Measurements from ENCODE around the gene RBPMS2. TPM values are rescaled to one million over a fixed set of nuclear protein-coding genes. Genes with fewer than 3 reads are reported as not detected.

The RBPMS2 gene
- total and polyA plus RNA-seq, 2 donors (not counting 3 experiments of a cell fraction or from before 2014, with no cell fraction given) = 2.3 to 7.8 TPM

- intact Hi-C loops (cut with micrococcal nuclease) = no loop called here
- FAIRE-seq = no peak
- CTCF ChIA-PET = interaction anchor here (1.0 to 2.0 kb wide), 6 partner anchors 8 to 91 kb away, joined by 3 to 9 read pairs (median 4); no protein-coding TSS in a partner anchor
Observed at GRCh38 chr15:64720188-64720587, 55.2 kb downstream of the RBPMS2 start.

More at GRCh38 chr15:64720188-64720587, 55.2 kb downstream of the RBPMS2 start:
- no TSS peak for BruUV-seq (replicated peaks)
- Histone ChIP-seq H3K79me2 (ENCODE audit: control insufficient read depth, insufficient read depth, low read length) (no peaks in the 10 kb centered on the region), H3K36me3 (ENCODE audit: control insufficient read depth in 2 of 2, extremely low read depth in 1 of 2, insufficient read depth in 2 of 2, low read length in 2 of 2) (no peaks in the 10 kb centered on the region), H3K9ac (replicated peaks; ENCODE audit: extremely low read depth, insufficient read depth, low read length) (no peak overlapping the region), H3K4me3 (replicated peaks in 1 of 3; ENCODE audit: insufficient read depth in 1 of 3, low read depth in 1 of 3, low read length in 3 of 3) (no peak overlapping the region), H3K27me3 (ENCODE audit: control insufficient read depth in 2 of 2, insufficient read depth in 2 of 2, low read length in 2 of 2) (no peaks in the 10 kb centered on the region), H3K9me1 (replicated peaks; ENCODE audit: control insufficient read depth, extremely low read depth, insufficient read depth, low read length) (no peaks in the 10 kb centered on the region), H3K4me2 (ENCODE audit: insufficient read depth, low read length) (no peak overlapping the region), H3K27ac (ENCODE audit: insufficient read depth, low read depth, low read length) (no peak overlapping the region), H3K9me3 (replicated peaks; ENCODE audit: control insufficient read depth, insufficient read depth, low read length) (no peaks in the 10 kb centered on the region), H2AFZ (ENCODE audit: low read depth, low read length) (no peak overlapping the region), H3K4me1 (ENCODE audit: control insufficient read depth, extremely low read depth, insufficient read depth, low read length) (peaks cover 13% of the 10 kb centered on the region), H4K20me1 (replicated peaks; ENCODE audit: control insufficient read depth, extremely low read depth, insufficient read depth, low read length) (no peaks in the 10 kb centered on the region)
- POLR2A ChIA-PET = no interaction called here
- TF ChIP-seq GATA2 (IDR thresholded peaks at IDR 0.05; ENCODE audit: insufficient read depth, insufficient read length, low read depth, low read length) (no peak), POLR2A (IDR thresholded peaks at IDR 0.05; ENCODE audit: low read depth, low read length) (no peak), EZH2 (IDR thresholded peaks at IDR 0.05; ENCODE audit: borderline replicate concordance, low read depth, low read length, severe bottlenecking) (no peak), MYC (IDR thresholded peaks at IDR 0.05; ENCODE audit: low read depth, low read length) (no peak), POLR2AphosphoS5 (IDR thresholded peaks at IDR 0.05; ENCODE audit: insufficient read depth, low read depth, low read length) (no peak), CTCF (IDR thresholded peaks at IDR 0.05; ENCODE audit: extremely low read depth in 1 of 2, insufficient read depth in 1 of 2, low read depth in 1 of 2, low read length in 2 of 2) (no peak), FOS (IDR thresholded peaks at IDR 0.05; ENCODE audit: borderline replicate concordance, insufficient read depth, low read length) (no peak), JUN (IDR thresholded peaks at IDR 0.05; ENCODE audit: borderline replicate concordance, insufficient read depth, insufficient read length, low read depth) (no peak)
- TF ChIP-seq, protein P1, sequence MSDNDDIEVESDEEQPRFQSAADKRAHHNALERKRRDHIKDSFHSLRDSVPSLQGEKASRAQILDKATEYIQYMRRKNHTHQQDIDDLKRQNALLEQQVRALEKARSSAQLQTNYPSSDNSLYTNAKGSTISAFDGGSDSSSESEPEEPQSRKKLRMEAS (IDR thresholded peaks at IDR 0.05; ENCODE audit: insufficient read depth, insufficient read length) = no peak
- dilution Hi-C loops (cut with MboI; ENCODE audit: extremely low pct_ligation_motif_present, low sequenced_read_pairs) = no loop called here
- DNase-seq (ENCODE audit: low read depth, low spot score) = no peak

All from endothelial cell of umbilical vein (primary cell).